GM19463 (cell line): ENCODE measurements around the gene MGAM2.
"Not testable (repeated sequence)": the region's sequence is repeated elsewhere in the genome, so short reads cannot be mapped to it uniquely, and the experiment has no call there.

ENCODE experiments used
- ATAC-seq: cut with Tn5 transposase; IDR thresholded peaks from one replicate; pipeline ENCODE4 v1.9.1; 2021; ENCODE audit warnings: mild to moderate bottlenecking, moderate library complexity; ENCODE audit not compliant: unreplicated experiment

The MGAM2 gene

GRCh38 chr7:142111499-142111898 lies at the start of gene MGAM2:
Gene MGAM2, plus strand, starts transcription at chr7:142111718. Its CDS starts 5,156 bp downstream, at chr7:142116874.
- ATAC-seq: no peak

- no peak for ATAC-seq
Observed at GRCh38 chr7:142063551-142064442, 47.7 kb upstream of the MGAM2 start.

- no peak for ATAC-seq
Observed at GRCh38 chr7:142066536-142066935, 45.0 kb upstream of the MGAM2 start.

GRCh38 chr7:142077762-142078161 lies 33.8 kb upstream of the MGAM2 start:
- no peak for ATAC-seq

- ATAC-seq: no peak
Observed at GRCh38 chr7:142083605-142084004, 27.9 kb upstream of the MGAM2 start.

- ATAC-seq: no peak
Observed at GRCh38 chr7:142085428-142085827, 26.1 kb upstream of the MGAM2 start.

GRCh38 chr7:142088022-142088714 lies 23.4 kb upstream of the MGAM2 start:
- no peak for ATAC-seq

- no peak for ATAC-seq
Observed at GRCh38 chr7:142089035-142089434, 22.5 kb upstream of the MGAM2 start.

GRCh38 chr7:142091961-142092360 lies 19.6 kb upstream of the MGAM2 start:
- ATAC-seq: no peak

GRCh38 chr7:142094861-142095260 lies 16.7 kb upstream of the MGAM2 start:
- ATAC-seq: no peak

GRCh38 chr7:142097571-142097970 lies 13.9 kb upstream of the MGAM2 start:
- ATAC-seq: no peak

GRCh38 chr7:142098004-142098403 lies 13.5 kb upstream of the MGAM2 start:
- no peak for ATAC-seq

- not testable (repeated sequence) for ATAC-seq
Observed at GRCh38 chr7:142099347-142099746, 12.2 kb upstream of the MGAM2 start.

- ATAC-seq: no peak
Observed at GRCh38 chr7:142100634-142101033, 10.9 kb upstream of the MGAM2 start.

GRCh38 chr7:142101794-142102193 lies 9.7 kb upstream of the MGAM2 start:
- not testable (repeated sequence) for ATAC-seq

- ATAC-seq: no peak
Observed at GRCh38 chr7:142104550-142105527, 6.7 kb upstream of the MGAM2 start.

GRCh38 chr7:142108728-142109505 lies 2.6 kb upstream of the MGAM2 start:
- no peak for ATAC-seq

GRCh38 chr7:142110098-142110497 lies 1.4 kb upstream of the MGAM2 start:
- no peak for ATAC-seq

- ATAC-seq: no peak
Observed at GRCh38 chr7:142110638-142111037, 880 bp upstream of the MGAM2 start.

GRCh38 chr7:142112086-142112485 lies 568 bp downstream of the MGAM2 start:
- no peak for ATAC-seq
